ENCODE results near the gene PPM1E. TPM values are rescaled to one million over a fixed set of nuclear protein-coding genes. Genes with fewer than 3 reads are reported as not detected.
"Not testable (repeated sequence)": the region's sequence is repeated elsewhere in the genome, so short reads cannot be mapped to it uniquely, and the experiment has no call there.

The PPM1E gene
- total RNA-seq = under 1 TPM in 1 of 2 donors, not detected in 1; 0.19 TPM
- long read RNA-seq, donor 1 = 0 reads
- long read RNA-seq, donor 2 = 0 reads

DNA sequence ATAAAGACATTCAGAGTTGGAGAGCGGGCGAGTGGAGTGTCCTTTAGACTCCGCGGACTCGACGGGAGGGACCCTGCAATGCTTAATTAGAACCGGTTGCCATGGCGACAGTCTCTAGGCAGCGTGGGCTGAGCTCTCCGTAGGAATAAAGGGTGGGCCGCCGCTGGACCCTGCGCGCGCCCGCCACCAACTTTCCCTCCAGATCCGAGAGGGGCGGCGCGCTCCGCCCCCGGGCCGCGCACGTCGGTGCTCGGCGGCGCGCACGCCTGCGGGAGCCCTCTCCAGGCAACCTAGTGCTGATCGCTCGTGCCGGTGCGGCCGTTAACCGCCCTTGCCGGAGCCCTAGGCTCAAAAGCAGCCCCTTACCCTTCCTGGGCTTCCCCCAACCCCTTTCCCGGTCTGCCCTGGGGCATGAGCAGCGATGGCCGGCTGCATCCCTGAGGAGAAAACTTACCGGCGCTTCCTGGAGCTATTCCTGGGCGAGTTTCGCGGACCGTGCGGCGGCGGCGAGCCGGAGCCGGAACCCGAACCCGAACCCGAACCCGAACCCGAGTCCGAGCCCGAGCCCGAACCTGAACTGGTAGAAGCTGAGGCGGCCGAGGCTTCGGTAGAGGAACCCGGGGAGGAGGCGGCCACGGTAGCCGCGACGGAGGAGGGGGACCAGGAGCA, at the start of gene PPM1E:
Gene PPM1E, plus strand, starts transcription at position 278 of the 669 bp plus-strand sequence.
- intact Hi-C loops (cut with DNase I) = no loop called here
- peak; percentile 79 for DNase-seq (ENCODE audit: low spot score)

DNA sequence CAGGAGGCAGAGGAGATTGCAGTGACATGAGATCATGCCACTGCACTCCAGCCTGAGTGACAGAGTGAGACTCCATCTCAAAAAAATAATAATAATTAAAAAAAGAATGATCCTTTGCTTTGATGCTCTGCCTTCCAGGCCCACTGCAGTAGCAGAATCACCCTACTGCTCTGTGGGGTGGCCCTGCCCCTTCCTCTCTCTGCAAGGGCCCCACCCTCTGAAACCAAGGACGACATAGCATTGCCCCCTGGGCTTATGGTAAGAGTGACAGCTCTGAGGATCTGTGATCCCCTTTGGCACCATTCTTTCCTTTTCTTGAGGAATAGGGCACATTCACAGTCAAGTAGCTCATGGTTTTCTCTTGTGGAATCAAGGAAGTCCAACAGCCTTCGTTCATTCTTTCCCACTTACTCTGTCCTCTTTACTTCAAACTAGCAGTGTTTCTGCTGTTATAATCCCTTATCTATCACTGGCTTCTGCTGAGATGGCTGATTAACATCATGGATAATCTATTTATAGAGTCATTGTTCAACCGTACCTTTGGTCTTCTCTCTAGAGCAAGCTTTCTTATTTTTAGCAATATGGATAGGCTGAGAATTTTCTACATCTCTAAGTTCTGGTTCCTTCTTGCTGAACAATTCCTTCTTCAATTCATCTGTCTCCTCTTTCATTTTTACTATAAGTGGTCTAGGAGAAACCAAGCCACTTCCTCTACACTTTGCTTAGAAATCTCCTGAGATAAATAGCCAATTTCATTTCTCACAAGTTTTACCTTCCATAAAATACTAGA, 49.1 kb upstream of the PPM1E start:
- no peak for DNase-seq (ENCODE audit: low spot score)
- intact Hi-C loops (cut with DNase I) = no loop called here

DNA sequence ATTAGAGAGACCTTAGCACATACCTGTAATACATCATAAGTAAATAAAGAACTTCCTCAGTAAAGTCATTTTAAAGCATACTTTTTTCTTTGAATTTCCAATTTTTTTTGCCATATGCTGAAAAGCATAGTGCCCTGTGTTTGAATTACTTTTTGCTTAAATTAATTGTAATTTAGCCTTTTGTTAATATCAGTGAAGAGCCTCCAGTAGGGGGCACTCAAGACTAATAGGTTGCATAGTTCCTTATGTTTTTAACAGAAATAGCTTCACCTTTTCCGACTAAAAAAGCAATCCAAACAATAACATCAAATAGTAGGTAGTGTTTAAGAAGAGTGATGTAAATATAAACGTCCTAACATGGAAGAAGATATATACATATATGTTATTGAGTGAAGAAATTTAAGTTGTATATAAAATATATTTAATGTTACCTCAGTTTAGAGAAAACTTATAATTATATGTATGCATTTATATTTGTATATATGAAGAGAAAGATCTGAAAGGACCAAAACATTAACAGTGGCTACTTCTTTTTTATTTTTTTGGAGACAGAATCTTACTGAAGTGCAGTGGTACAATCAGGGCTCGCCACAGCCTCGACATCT, 44.6 kb upstream of the PPM1E start:
- intact Hi-C loops (cut with DNase I) = loop anchor here in 1 of 2 donors (5.0 kb wide), 1 partner anchor 291 kb away; no protein-coding TSS in a partner anchor
- DNase-seq (ENCODE audit: low spot score) = no peak

DNA sequence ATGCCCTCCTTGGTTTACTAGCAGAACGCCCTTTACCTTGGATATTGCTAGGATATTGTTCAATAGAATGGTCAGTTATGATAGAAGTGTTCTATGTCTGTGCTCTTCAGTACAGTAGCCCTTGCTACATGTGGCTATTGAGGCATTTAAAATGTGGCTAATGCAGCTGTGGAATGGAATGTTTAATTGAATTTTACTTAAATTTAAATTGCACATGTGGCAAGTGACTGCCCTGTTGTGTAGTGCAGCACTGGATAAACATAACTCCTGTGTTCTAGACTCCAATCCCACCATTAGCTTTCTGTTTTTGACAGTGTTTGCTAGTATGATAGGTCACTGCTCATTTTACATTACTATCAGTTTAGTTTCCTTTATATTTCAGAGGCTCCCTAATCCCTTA, 33.4 kb upstream of the PPM1E start:
- intact Hi-C loops (cut with DNase I) = no loop called here
- DNase-seq (ENCODE audit: low spot score) = no peak

DNA sequence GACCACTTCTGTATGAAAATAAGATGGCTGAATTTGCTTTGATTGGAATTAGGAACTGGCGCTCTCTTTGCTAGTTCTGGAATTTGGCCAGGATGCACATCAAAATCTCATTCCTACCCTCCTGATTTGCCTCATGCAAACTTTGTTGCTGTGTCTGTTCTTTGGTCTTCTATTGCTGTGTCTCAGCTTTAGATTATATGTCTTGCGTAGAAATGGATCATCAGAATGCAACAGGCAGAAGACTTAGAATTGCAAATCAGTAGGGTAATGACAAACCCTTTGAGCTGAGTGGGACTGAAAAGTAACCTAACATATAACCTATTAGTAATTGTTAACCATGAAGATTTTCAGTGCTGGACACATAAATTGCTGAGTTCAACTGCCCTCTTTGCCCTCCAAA, 33.0 kb upstream of the PPM1E start:
- DNase-seq (ENCODE audit: low spot score) = no peak
- intact Hi-C loops (cut with DNase I) = no loop called here

DNA sequence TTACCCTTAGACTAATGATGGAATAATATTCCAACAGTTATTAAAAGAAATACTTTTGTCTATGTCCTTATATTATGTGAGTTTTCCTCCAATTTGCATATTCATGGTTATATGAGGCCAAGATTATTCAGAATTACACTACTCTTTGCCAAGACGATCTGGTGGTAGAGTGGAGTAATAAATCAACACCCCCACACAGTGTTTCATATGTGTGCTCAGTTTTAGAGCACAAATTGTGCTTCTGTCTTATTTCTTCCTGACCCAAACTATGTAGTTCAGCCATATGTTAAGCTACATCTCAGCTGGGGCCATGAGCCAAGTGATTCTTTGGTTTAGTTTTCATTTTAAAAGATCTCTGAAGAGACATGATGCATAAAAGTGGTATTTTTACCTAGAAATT, 26.9 kb upstream of the PPM1E start:
- intact Hi-C loops (cut with DNase I) = no loop called here

DNA sequence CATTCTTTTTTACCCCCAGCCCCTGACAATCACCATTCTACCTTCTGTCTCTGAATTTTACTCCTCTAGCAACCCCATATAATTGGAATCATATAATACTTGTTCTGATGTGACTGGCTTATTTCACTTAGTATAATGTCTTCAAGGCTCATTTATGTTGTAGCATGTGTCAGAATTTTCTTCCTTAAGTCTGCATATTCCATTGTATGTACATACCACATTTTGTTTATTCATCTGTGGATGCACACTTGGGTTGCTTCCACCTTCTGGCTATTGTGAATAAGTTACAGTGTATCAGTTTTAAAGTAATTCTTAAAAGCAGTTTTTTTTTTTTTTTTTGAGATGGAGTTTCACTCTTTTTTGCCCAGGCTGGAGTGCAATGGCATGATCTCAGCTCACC, 24.7 kb upstream of the PPM1E start:
- no peak for DNase-seq (ENCODE audit: low spot score)
- intact Hi-C loops (cut with DNase I) = no loop called here

More for the DNA sequence above, 26.9 kb upstream of the PPM1E start:
- no peak for DNase-seq (ENCODE audit: low spot score)

DNA sequence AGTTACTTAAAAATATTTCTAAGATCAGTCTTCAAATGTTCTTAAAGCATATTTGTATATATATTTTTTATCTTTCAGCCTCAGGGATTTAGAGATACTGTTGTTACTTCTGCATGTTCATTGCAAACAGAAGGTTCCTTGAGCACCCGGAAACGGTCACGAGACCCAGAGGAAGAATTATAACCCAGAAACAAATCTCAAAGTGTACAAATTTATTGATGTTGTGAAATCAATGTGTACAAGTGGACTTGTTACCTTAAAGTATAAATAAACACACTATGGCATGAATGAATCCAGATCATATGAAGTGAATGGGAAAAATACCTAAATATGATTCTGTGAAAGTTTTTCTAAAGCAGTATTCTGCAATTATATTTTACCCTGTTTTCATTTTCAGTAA, 21.6 kb upstream of the PPM1E start:
- DNase-seq (ENCODE audit: low spot score) = no peak
- intact Hi-C loops (cut with DNase I) = no loop called here

DNA sequence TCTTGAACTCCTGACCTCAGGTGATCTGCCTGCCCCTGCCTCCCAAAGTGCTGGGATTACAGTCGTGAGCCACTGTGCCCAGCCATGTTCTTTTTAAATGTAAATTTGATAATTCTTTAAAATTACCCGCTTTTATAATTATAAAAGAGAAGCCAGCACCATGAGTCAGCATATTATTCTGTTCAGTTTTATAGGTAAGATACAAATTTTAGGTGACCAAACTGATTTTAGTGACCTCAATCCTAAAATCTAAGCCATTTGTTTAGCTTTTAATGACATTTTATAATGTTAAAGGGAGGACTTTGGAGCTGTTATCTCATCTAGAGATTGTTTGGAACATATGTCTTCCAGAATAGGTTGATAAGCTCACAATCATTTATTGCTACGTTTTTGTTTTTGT, 20.8 kb upstream of the PPM1E start:
- intact Hi-C loops (cut with DNase I) = no loop called here

DNA sequence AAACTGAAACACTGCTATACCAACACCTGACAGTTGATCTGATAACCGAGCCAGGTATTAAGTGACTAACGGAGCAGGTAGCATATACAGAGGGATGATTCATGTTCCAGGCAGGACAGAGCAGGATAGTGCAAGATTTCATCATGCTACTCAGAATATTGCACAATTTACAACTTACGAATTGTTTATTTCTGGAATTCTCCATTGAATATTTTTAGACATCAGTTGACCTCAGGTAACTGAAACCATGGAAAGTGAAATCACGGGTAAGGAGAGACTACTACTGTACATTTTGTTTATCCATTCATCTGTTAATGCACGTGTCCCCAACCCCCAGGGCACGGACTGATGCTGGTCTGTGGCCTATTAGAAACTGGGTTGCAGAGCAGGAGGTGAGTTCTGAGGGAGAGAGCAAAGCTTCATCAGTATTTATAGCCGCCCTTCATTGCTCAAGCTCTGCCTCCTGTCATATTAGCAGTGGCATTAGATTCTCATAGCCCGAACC, 14.5 kb upstream of the PPM1E start:
- intact Hi-C loops (cut with DNase I) = no loop called here

More for the DNA sequence above, 20.8 kb upstream of the PPM1E start:
- DNase-seq (ENCODE audit: low spot score) = no peak

DNA sequence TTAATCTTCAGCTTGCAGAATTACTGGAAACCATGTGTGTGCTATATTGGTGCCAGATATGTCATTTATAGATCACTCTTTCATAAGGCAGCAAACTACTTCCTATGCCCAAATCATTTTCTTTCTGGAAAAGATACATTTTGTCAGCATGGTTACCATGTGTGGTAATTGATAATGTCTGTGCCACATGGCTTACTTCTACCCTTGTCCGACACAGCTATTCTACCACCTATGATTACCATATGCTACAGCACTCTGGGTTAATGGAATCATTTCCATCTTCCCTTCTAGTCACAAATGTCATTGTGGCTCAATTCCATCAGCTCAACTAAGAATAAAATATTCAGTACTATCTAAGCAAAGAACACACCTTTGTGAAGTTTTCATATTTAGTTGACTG, 8.0 kb upstream of the PPM1E start:
- intact Hi-C loops (cut with DNase I) = loop anchor here in 1 of 2 donors (5.0 kb wide), 1 partner anchor 1115 kb away; no protein-coding TSS in a partner anchor
- no peak for DNase-seq (ENCODE audit: low spot score)

More for the DNA sequence above, 14.5 kb upstream of the PPM1E start:
- no peak for DNase-seq (ENCODE audit: low spot score)

DNA sequence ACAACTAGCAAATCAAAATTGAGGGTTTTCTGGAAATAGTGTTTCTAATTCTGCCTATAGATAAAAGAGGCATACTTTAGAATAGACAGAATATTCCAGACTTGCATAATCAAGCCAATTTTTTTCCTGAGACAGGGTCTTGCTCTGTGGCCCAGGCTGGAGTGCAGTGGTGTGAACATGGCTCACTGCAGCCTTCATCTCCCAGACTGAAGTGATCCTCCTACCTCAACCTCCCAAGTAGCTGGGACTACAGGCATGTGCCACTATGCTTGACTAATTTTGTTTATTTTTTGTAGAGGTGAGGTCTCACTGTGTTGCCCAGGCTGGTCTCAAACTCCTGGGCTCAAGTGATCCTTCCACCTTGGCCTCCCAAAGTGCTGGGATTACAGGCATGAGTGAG, 6.0 kb upstream of the PPM1E start:
- intact Hi-C loops (cut with DNase I) = loop anchor here in 1 of 2 donors (5.0 kb wide), 1 partner anchor 1117 kb away; no protein-coding TSS in a partner anchor
- DNase-seq (ENCODE audit: low spot score) = not testable (repeated sequence)

DNA sequence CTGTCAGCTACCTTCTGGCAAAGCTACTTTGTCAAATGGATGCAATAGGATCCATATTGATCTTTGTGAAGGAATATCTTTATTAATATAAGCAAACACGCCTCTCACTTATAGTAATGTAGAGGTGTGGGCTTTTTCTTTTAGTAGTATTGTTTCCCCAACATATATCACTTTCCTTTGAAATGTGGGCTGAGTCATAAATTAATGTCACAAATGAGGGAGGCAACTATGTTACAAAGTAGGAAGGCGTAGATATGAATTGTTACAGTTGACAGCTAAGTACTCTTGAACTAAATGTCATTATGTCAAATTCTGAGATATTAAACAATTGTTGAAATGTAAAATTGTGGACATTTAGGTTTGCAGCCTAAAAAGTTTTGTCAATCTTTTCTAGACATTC, 2.6 kb upstream of the PPM1E start:
- intact Hi-C loops (cut with DNase I) = no loop called here
- no peak for DNase-seq (ENCODE audit: low spot score)

DNA sequence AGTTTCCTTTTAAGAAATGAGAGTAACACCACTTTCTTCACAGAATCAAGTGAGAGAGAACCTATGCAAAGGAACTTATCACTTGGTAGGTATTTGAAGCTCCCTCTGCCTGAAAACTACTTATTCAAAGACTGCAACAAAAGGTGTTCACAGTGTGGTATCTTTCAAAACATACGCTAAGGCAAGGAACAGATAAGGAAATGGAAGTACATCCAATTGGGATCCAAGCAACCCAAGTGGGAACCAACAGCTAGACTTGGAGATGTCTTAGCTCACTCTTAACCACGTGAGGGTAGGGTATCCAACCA, 431 bp upstream of the PPM1E start:
- intact Hi-C loops (cut with DNase I) = no loop called here
- no peak for DNase-seq (ENCODE audit: low spot score)

DNA sequence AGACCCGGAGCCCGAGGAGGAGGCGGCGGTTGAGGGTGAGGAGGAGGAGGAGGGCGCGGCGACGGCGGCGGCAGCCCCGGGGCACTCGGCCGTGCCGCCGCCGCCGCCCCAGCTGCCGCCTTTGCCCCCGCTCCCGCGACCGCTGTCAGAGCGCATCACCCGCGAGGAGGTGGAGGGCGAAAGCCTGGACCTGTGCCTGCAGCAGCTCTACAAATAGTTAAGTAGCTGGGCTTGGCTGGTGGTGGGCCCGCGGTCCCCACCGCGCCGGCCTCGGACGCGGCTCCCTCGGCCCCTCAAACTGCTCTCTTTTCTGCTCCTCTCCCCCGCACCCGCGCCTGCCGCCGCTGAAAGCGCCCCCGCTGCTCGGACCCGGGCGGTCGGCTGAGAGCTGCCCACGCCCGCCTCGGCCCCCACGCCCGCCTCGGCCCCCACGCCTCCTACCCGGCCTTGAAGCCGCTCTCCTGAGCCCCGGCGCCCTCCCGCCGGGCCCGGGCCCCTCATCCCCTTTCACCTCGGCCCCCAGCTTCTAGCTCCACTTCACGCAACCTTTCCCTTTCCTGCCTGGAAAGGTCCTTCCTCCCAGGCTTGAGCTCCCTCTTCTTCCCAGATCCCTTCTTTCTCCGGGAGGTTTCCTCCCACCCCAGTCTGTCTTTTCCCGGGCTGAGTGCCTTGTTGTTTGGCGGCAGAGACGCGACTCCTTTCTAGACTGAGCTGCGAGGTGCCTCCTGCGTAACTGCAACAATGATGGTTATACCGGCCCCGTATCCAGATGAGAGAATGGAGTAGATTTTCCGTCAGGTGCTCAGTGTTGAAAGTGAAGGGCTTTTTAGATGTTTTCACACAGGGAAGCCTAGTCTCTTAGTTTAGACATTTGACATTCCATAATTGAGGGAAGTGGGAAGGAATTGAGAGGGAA, 850 bp downstream of the PPM1E start:
- intact Hi-C loops (cut with DNase I) = no loop called here
- DNase-seq (ENCODE audit: low spot score) = peak; percentile 78

DNA sequence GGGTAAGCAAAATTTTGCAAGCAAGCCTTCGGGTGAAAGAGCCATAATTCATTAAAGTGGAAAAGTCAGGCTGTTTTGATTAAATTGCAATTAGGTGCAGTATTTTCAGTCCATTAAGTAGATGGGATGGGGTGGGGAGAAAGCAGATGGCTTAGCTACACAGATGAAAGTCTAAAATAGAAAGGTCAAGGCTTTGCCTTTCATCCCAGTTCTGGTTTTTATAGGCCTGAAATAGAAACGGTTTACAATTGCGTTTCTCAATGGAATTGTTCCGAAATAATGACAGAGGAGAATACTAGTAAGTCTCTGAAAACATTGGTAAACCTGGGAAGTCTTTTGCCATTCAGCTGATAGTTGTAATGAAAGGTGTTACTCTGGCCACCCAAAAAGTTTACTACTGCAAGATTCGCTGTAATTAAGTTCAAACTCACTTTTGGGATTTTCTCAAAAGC, 1.5 kb downstream of the PPM1E start:
- intact Hi-C loops (cut with DNase I) = no loop called here

DNA sequence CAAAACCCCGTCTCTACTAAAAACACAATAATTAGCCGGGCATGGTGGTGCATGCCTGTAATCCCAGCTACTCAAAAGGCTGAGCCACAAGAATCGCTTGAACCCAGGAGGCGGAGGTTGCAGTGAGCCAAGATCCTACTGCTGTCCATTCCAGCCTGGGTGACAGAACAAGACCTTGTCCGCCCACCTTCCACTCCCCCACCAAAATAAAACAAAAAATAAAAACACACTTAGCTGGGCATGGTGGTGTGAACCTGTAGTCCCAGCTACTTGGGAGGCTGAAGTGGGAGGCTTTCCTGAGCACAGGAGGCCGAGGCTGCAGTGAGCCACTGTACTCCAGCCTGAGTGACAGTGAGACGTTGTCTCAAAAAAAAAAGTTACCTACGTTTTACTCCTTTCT, 3.2 kb downstream of the PPM1E start:
- no peak for DNase-seq (ENCODE audit: low spot score)
- intact Hi-C loops (cut with DNase I) = no loop called here

More for the DNA sequence above, 1.5 kb downstream of the PPM1E start:
- DNase-seq (ENCODE audit: low spot score) = no peak

DNA sequence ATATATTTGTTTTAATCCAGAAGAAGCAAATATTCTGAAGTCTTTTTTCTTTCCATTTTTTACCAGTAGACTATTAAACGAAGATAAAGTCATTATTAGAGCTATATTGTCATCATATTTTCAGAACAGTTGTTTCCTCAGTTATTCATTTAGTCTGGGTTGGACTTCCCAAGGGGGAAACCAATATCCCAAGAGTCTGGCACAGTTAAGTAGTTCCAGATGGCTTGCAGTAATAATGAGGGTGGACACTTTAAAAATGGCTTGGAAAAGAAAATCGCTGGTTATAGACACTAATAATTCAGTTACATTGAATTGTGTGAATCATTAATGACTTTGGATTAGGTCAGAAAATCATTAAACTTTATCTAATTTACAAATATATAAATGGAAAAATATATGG, 3.9 kb downstream of the PPM1E start:
- intact Hi-C loops (cut with DNase I) = no loop called here
- DNase-seq (ENCODE audit: low spot score) = no peak

DNA sequence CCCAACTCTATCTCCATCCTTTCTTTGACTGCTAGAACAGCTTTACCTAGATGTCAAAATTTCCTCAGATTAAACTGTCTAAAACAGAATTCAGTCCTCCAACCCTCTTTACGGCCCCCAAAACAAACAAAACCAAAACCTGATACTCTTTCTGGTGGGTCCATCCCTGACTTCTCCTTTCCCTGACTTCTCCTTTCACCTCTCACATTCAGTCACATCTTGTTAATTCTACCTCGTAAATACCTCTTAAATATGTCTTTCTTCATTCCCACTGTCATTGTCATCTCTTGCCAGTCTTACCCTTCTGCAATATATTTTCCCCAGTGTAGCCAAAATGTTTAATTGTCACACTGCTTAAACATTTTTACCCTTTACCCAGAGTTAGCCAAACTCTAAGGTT, 4.6 kb downstream of the PPM1E start:
- intact Hi-C loops (cut with DNase I) = no loop called here
- DNase-seq (ENCODE audit: low spot score) = no peak
